ENCODE data around the gene TM9SF2.

Gene TM9SF2

DNA sequence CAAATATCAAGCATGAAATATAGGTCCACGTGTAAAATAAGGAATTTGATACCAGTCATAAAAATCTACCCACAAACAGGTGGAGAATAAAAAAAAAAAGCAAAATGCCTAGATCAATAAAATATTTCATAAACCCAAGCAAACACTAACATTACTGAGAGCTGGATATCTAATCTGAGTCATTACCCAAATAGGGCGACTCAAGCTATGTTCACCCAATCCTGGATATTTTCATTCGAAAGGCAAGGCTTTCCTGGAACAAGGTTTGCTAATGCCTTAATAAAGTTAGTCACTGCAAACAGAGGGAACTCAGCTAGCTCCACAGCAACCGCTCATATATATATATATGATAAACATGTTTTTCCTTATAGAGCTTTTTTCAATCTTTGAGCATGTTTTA, 33.5 kb upstream of the TM9SF2 start:
- Histone ChIP-seq H4K20me1 (ENCODE audit: low read depth, low read length) (no peaks in the 10 kb centered on the region), H3K27ac (ENCODE audit: low read depth, low read length) (no peak overlapping the region), H3K4me3 (ENCODE audit: insufficient read depth, low read length, poor library complexity, severe bottlenecking) (no peak overlapping the region), H3F3A (ENCODE audit: insufficient read depth) (no peaks in the 10 kb centered on the region), H3K9me3 (ENCODE audit: insufficient read depth, low read length) (no peaks in the 10 kb centered on the region), H3K27me3 (ENCODE audit: low read length) (no peaks in the 10 kb centered on the region), H3K79me2 (ENCODE audit: insufficient read depth, low read length) (no peaks in the 10 kb centered on the region), H3K36me3 (ENCODE audit: low read length) (no peaks in the 10 kb centered on the region), H3K4me2 (ENCODE audit: low read depth, low read length, poor library complexity, severe bottlenecking) (no peak overlapping the region), H3K9me2 (replicated peaks; ENCODE audit: insufficient read depth, low read length) (no peaks in the 10 kb centered on the region), H3K9ac (ENCODE audit: low read length) (no peak overlapping the region), H2AFZ (ENCODE audit: low read depth, low read length, severe bottlenecking) (no peak overlapping the region)
- TF ChIP-seq EZH2phosphoT487 (conservative IDR thresholded peaks at IDR 0.05; ENCODE audit: low read length) = no peak
- TF ChIP-seq CTCF (IDR thresholded peaks at IDR 0.05; ENCODE audit: insufficient read depth, low read length, poor library complexity, severe bottlenecking) = no peak

- no peaks in the 10 kb centered on the region for H3K27me3 ChIP-seq (ENCODE audit: low read length)
- no peak for TF ChIP-seq EZH2phosphoT487 (conservative IDR thresholded peaks at IDR 0.05; ENCODE audit: low read length)
- no peak for TF ChIP-seq CTCF (IDR thresholded peaks at IDR 0.05; ENCODE audit: insufficient read depth, low read length, poor library complexity, severe bottlenecking)
Observed at GRCh38 chr13:99469041-99469440, 32.2 kb upstream of the TM9SF2 start.

GRCh38 chr13:99470027-99470426, 31.2 kb upstream of the TM9SF2 start:
- H3K9me3 ChIP-seq (ENCODE audit: insufficient read depth, low read length) = no peaks in the 10 kb centered on the region
- H3F3A ChIP-seq (ENCODE audit: insufficient read depth) = no peaks in the 10 kb centered on the region
- H3K27me3 ChIP-seq (ENCODE audit: low read length) = no peaks in the 10 kb centered on the region
- no peaks in the 10 kb centered on the region for H4K20me1 ChIP-seq (ENCODE audit: low read depth, low read length)
- TF ChIP-seq EZH2phosphoT487 (conservative IDR thresholded peaks at IDR 0.05; ENCODE audit: low read length) (no peak), CTCF (IDR thresholded peaks at IDR 0.05; ENCODE audit: insufficient read depth, low read length, poor library complexity, severe bottlenecking) (no peak)
- H3K79me2 ChIP-seq (ENCODE audit: insufficient read depth, low read length) = no peaks in the 10 kb centered on the region
- no peaks in the 10 kb centered on the region for H3K36me3 ChIP-seq (ENCODE audit: low read length)
- H3K9me2 ChIP-seq (replicated peaks; ENCODE audit: insufficient read depth, low read length) = no peaks in the 10 kb centered on the region
- H2AFZ ChIP-seq (ENCODE audit: low read depth, low read length, severe bottlenecking) = no peak overlapping the region
- H3K4me2 ChIP-seq (ENCODE audit: low read depth, low read length, poor library complexity, severe bottlenecking) = no peak overlapping the region
- H3K27ac ChIP-seq (ENCODE audit: low read depth, low read length) = no peak overlapping the region
- H3K9ac ChIP-seq (ENCODE audit: low read length) = no peak overlapping the region
- no peak overlapping the region for H3K4me3 ChIP-seq (ENCODE audit: insufficient read depth, low read length, poor library complexity, severe bottlenecking)

More at GRCh38 chr13:99469041-99469440, 32.2 kb upstream of the TM9SF2 start:
- Histone ChIP-seq H3K79me2 (ENCODE audit: insufficient read depth, low read length) (no peaks in the 10 kb centered on the region), H3K4me3 (ENCODE audit: insufficient read depth, low read length, poor library complexity, severe bottlenecking) (no peak overlapping the region), H3K9ac (ENCODE audit: low read length) (no peak overlapping the region), H3F3A (ENCODE audit: insufficient read depth) (no peaks in the 10 kb centered on the region), H2AFZ (ENCODE audit: low read depth, low read length, severe bottlenecking) (no peak overlapping the region), H3K9me2 (replicated peaks; ENCODE audit: insufficient read depth, low read length) (no peaks in the 10 kb centered on the region), H3K36me3 (ENCODE audit: low read length) (no peaks in the 10 kb centered on the region), H3K27ac (ENCODE audit: low read depth, low read length) (no peak overlapping the region), H3K9me3 (ENCODE audit: insufficient read depth, low read length) (no peaks in the 10 kb centered on the region), H4K20me1 (ENCODE audit: low read depth, low read length) (no peaks in the 10 kb centered on the region), H3K4me2 (ENCODE audit: low read depth, low read length, poor library complexity, severe bottlenecking) (no peak overlapping the region)
